Stimulated activated CD4-positive, alpha-beta T cell treated with anti-CD3 and anti-CD28 coated beads, TNF-alpha, amount 100 ng/mL, for 48 hours (primary cell): Measurements from ENCODE around the gene RAB8A.
"Not testable (repeated sequence)": the region's sequence is repeated elsewhere in the genome, so short reads cannot be mapped to it uniquely, and the experiment has no call there.

Experiments used
- DNase-seq, 3 donors: peaks; one replicate each; pipeline ENCODE4 v3.0.0-alpha.2; 2020; ENCODE audit warnings: low read depth in 3 of 3

The RAB8A gene

GRCh38 chr19:16078759-16079707, 32.7 kb upstream of the RAB8A start:
- DNase-seq, result peak in 1 of 3 donors; percentile 45

- DNase-seq, result no peak
Observed at GRCh38 chr19:16084067-16084685, 27.5 kb upstream of the RAB8A start.

- DNase-seq, result no peak
Observed at GRCh38 chr19:16085115-16085514, 26.6 kb upstream of the RAB8A start.

- DNase-seq, result not testable (repeated sequence)
Observed at GRCh38 chr19:16087404-16087803, 24.3 kb upstream of the RAB8A start.

GRCh38 chr19:16087940-16088339, 23.7 kb upstream of the RAB8A start:
- no peak for DNase-seq

GRCh38 chr19:16088351-16089009, 23.2 kb upstream of the RAB8A start:
- DNase-seq, result no peak

- no peak for DNase-seq
Observed at GRCh38 chr19:16089010-16089846, 22.5 kb upstream of the RAB8A start.

GRCh38 chr19:16091546-16092475, 19.9 kb upstream of the RAB8A start:
- no peak for DNase-seq

GRCh38 chr19:16094360-16095070, 17.2 kb upstream of the RAB8A start:
- DNase-seq, result no peak

- no peak for DNase-seq
Observed at GRCh38 chr19:16095071-16095571, 16.6 kb upstream of the RAB8A start.

GRCh38 chr19:16096280-16096855, 15.3 kb upstream of the RAB8A start:
- no peak for DNase-seq

GRCh38 chr19:16098416-16098768, 13.3 kb upstream of the RAB8A start:
- no peak for DNase-seq

- DNase-seq, result no peak
Observed at GRCh38 chr19:16098821-16099220, 12.9 kb upstream of the RAB8A start.

- not testable (repeated sequence) for DNase-seq
Observed at GRCh38 chr19:16099314-16099965, 12.2 kb upstream of the RAB8A start.

- DNase-seq, result no peak
Observed at GRCh38 chr19:16100524-16100923, 11.2 kb upstream of the RAB8A start.

GRCh38 chr19:16104722-16105121, 7.0 kb upstream of the RAB8A start:
- DNase-seq, result no peak

GRCh38 chr19:16106121-16106520, 5.6 kb upstream of the RAB8A start:
- DNase-seq, result no peak

- DNase-seq, result no peak
Observed at GRCh38 chr19:16111909-16112752, 442 bp downstream of the RAB8A start.
